HCT116 (cell line): Measurements from ENCODE around the gene ZKSCAN4. TPM values are rescaled to one million over a fixed set of nuclear protein-coding genes. Genes with fewer than 3 reads are reported as not detected.

Source experiments
- ATAC-seq: fragments of 200-7000 bp; cut with Tn5 transposase; 2 replicates; pipeline ENCODE4 v1.9.1; 2020; ENCODE audit warnings: mild to moderate bottlenecking, moderate library complexity
- BruUV-seq: library from RNA; stranded (reverse); fragments of 400-500 nt; replicated peaks from 2 replicates; lab custom pipeline; 2021; lab: Mats Ljungman, UMichigan
- CTCF ChIA-PET: fragments of 300-600 bp; sonication (Branson Sonifier 250); formaldehyde crosslinking; loops from one replicate; lab custom pipeline; 2021; ENCODE audit warnings: antibody characterized with exemption; lab: Charles Lee
- POLR2A ChIA-PET: fragments of 300-600, 350-600 bp; sonication (Branson Sonifier 250); formaldehyde crosslinking; loops from one replicate; lab custom pipeline; 2021; ENCODE audit warnings: antibody characterized with exemption; lab: Charles Lee
- RAD21 ChIA-PET, 2 experiments: fragments of 300-600 bp; sonication (Branson Sonifier 250); formaldehyde crosslinking; loops; one replicate each; lab custom pipeline; 2023; ENCODE audit warnings: low total read pairs in 2 of 2; ENCODE audit not compliant: uncharacterized antibody in 2 of 2, unreplicated experiment in 2 of 2, low non-redundant PET in 1 of 2; lab: Charles Lee
- DNase-seq: peaks from one replicate; pipeline ENCODE4 v3.0.0-alpha.2; 2010; ENCODE audit warnings: low read depth, low spot score
- H2AFZ ChIP-seq: fragments of 200-600 bp; shearing (Covaris generic), sonication (generic); 2 replicates; pipeline ENCODE4 v1.6.1; 2017; ENCODE audit warnings: low read depth, mixed run types, mixed read lengths, antibody characterized with exemption, low read length; ENCODE audit not compliant: poor library complexity, severe bottlenecking
- H3K27ac ChIP-seq: 2 replicates; pipeline ENCODE4 v1.5.1; 2012; ENCODE audit warnings: low read depth, low read length
- H3K27me3 ChIP-seq: fragments of 200-600 bp; sonication (generic); 2 replicates; pipeline ENCODE4 v1.6.1; 2016; ENCODE audit warnings: mixed run types, low read length, mixed read lengths; ENCODE audit not compliant: insufficient read depth
- H3K36me3 ChIP-seq, 2 experiments: fragments of 200-500 bp in 1 of 2; fragments of 200-600 bp in 1 of 2; sonication (Bioruptor generic) in 1 of 2; sonication (generic) in 1 of 2; 2 replicates each; pipeline versions ENCODE4 v1.5.1 to v1.6.1; 2014 to 2016; ENCODE audit warnings: low read length in 2 of 2, inconsistent platforms in 1 of 2, mixed read lengths in 1 of 2, mixed run types in 1 of 2; ENCODE audit not compliant: insufficient read depth in 2 of 2, control insufficient read depth in 1 of 2
- H3K4me1 ChIP-seq, 2 experiments: fragments of 200-600 bp in 1 of 2; sonication (generic) in 1 of 2; 2 replicates each; pipeline versions ENCODE4 v1.5.1 to v1.6.1; 2012 to 2017; ENCODE audit warnings: low read length in 2 of 2, inconsistent platforms in 1 of 2, mild to moderate bottlenecking in 1 of 2, mixed read lengths in 1 of 2, mixed run types in 1 of 2, moderate library complexity in 1 of 2; ENCODE audit not compliant: insufficient read depth in 2 of 2, control insufficient read depth in 1 of 2
- H3K4me2 ChIP-seq: fragments of 200-600 bp; sonication (generic); 2 replicates; pipeline ENCODE4 v1.6.1; 2017; ENCODE audit warnings: mixed run types, low read length, mixed read lengths
- H3K4me3 ChIP-seq, 2 experiments: fragments of 200-600 bp in 1 of 2; sonication (generic) in 1 of 2; replicated peaks in 1 of 2; 2 replicates each; pipeline ENCODE4 v1.5.1; 2011 to 2016; ENCODE audit warnings: low read length in 2 of 2, control low read depth in 1 of 2, low read depth in 1 of 2, mild to moderate bottlenecking in 1 of 2, mixed read lengths in 1 of 2, mixed run types in 1 of 2
- H3K79me2 ChIP-seq: fragments of 200-600 bp; sonication (generic); 2 replicates; pipeline ENCODE4 v1.6.1; 2017; ENCODE audit warnings: mild to moderate bottlenecking, mixed run types, low read length, moderate library complexity, mixed read lengths; ENCODE audit not compliant: insufficient read depth
- H3K9ac ChIP-seq: fragments of 200-600 bp; sonication (generic); 2 replicates; pipeline ENCODE4 v1.6.1; 2016; ENCODE audit warnings: low read length, mixed read lengths
- H3K9me2 ChIP-seq: fragments of 200-600 bp; sonication (generic), shearing (Covaris generic); 2 replicates; pipeline ENCODE4 v1.6.1; 2017; ENCODE audit warnings: mixed run types, mild to moderate bottlenecking, moderate library complexity; ENCODE audit not compliant: insufficient read depth
- H3K9me3 ChIP-seq, 2 experiments: fragments of 200-500 bp in 1 of 2; fragments of 200-600 bp in 1 of 2; sonication (Bioruptor generic) in 1 of 2; sonication (generic) in 1 of 2; 2 replicates each; pipeline ENCODE4 v1.6.1; 2014 to 2017; ENCODE audit warnings: low read length in 2 of 2, mixed read lengths in 2 of 2, inconsistent platforms in 1 of 2, low read depth in 1 of 2, mild to moderate bottlenecking in 1 of 2, mixed run types in 1 of 2, moderate library complexity in 1 of 2; ENCODE audit not compliant: control insufficient read depth in 1 of 2, insufficient read depth in 1 of 2
- H4K20me1 ChIP-seq: fragments of 200-600 bp; sonication (generic), shearing (Covaris generic); 2 replicates; pipeline ENCODE4 v1.6.1; 2017; ENCODE audit warnings: mixed run types, mild to moderate bottlenecking, moderate library complexity; ENCODE audit not compliant: insufficient read depth
- CEBPB ChIP-seq: IDR thresholded peaks from 2 replicates; pipeline ENCODE4 v1.6.1; 2012; ENCODE audit warnings: low read depth
- EGR1 ChIP-seq: IDR thresholded peaks from 2 replicates; pipeline ENCODE4 v1.6.1; 2012; ENCODE audit warnings: low read depth
- EZH2 ChIP-seq: fragments of 200-600 bp; sonication (generic); IDR thresholded peaks from 2 replicates; pipeline ENCODE4 v1.6.1; 2017; ENCODE audit warnings: antibody characterized with exemption, mixed run types
- EZH2phosphoT487 ChIP-seq: fragments of 200-600 bp; IDR thresholded peaks from 2 replicates; pipeline ENCODE4 v1.6.1; 2018; ENCODE audit warnings: antibody characterized with exemption, borderline replicate concordance
- JUND ChIP-seq: IDR thresholded peaks from 2 replicates; pipeline ENCODE4 v1.6.1; 2012
- POLR2AphosphoS5 ChIP-seq: IDR thresholded peaks from 2 replicates; pipeline ENCODE4 v1.6.1; 2011; ENCODE audit warnings: mild to moderate bottlenecking, low read depth, low read length, moderate library complexity
- RAD21 ChIP-seq: IDR thresholded peaks from 2 replicates; pipeline ENCODE4 v1.6.1; 2012; ENCODE audit warnings: low read depth, mild to moderate bottlenecking
- SP1 ChIP-seq: IDR thresholded peaks from 2 replicates; pipeline ENCODE4 v1.6.1; 2012; ENCODE audit warnings: low read depth
- TCF7L2 ChIP-seq: IDR thresholded peaks from 2 replicates; pipeline ENCODE4 v1.7.0; 2011; ENCODE audit warnings: borderline replicate concordance, inconsistent platforms; ENCODE audit not compliant: insufficient read depth, insufficient read length; ENCODE audit errors: extremely low read depth
- YY1 ChIP-seq: IDR thresholded peaks from 2 replicates; pipeline ENCODE4 v1.6.1; 2011; ENCODE audit warnings: low read length, low read depth, moderate library complexity, mild to moderate bottlenecking; ENCODE audit not compliant: insufficient replicate concordance; ENCODE audit errors: extremely low read depth
- ZNF274 ChIP-seq: fragments of 200-500 bp; sonication (Bioruptor generic); IDR thresholded peaks from 2 replicates; pipeline ENCODE4 v1.6.1; 2014; ENCODE audit warnings: mild to moderate bottlenecking, low read depth, low read length, inconsistent platforms
- intact Hi-C: fragments of 100-400 bp; cut with micrococcal nuclease; formaldehyde crosslinking; loops from 2 replicates; pipeline ENCODE4 v1.10.0; 2022
- total RNA-seq: library from RNA; stranded (reverse); gene quantifications from one replicate; pipeline ENCODE4 v1.2.1, GENCODE V29; 2021; ENCODE audit not compliant: unreplicated experiment
- TF ChIP-seq, protein P1 (sequence below): IDR thresholded peaks from 2 replicates; pipeline ENCODE4 v1.6.1; 2012; ENCODE audit warnings: low read depth
- TF ChIP-seq, protein P2 (sequence below): IDR thresholded peaks from 2 replicates; pipeline ENCODE4 v1.6.1; 2012
- TF ChIP-seq, protein P3 (sequence below): IDR thresholded peaks from 2 replicates; pipeline ENCODE4 v1.6.1; 2011; ENCODE audit warnings: mild to moderate bottlenecking, low read length, moderate library complexity; ENCODE audit not compliant: insufficient replicate concordance; ENCODE audit errors: extremely low read depth

ZKSCAN4 gene
- total RNA-seq, 1 experiment from 2014 or later = 4.8 TPM

DNA sequence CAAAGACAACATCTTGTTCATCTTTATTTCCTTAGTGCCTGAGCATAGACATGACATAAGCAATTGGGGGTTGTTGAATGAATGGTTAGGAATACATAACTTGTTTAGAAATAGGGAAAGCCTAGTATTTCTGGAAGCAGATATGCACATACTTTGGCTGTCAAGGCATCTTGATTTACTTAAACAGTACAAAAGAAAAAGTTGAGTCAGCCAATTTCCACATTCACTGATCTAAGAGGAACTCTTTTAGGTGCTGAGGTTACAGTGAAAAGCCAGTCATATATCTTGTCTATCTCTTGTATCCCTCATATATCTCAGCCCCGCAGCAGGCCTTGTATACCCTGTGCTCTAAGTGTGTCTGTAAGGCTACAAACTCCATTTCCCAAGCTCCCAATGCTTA is 11.6 kb downstream of the ZKSCAN4 start:
- DNase-seq = no peak
- no peaks in the 10 kb centered on the region for H4K20me1 ChIP-seq
- no peaks in the 10 kb centered on the region for H3K9me2 ChIP-seq
- ChIA-PET POLR2A (no interaction called here), CTCF (no interaction called here)
- BruUV-seq = no TSS peak
- H3K4me2 ChIP-seq = no peak overlapping the region
- intact Hi-C loops = no loop called here
- H3K79me2 ChIP-seq = no peaks in the 10 kb centered on the region
- no peak for TF ChIP-seq JUND
- TF ChIP-seq, protein P1, sequence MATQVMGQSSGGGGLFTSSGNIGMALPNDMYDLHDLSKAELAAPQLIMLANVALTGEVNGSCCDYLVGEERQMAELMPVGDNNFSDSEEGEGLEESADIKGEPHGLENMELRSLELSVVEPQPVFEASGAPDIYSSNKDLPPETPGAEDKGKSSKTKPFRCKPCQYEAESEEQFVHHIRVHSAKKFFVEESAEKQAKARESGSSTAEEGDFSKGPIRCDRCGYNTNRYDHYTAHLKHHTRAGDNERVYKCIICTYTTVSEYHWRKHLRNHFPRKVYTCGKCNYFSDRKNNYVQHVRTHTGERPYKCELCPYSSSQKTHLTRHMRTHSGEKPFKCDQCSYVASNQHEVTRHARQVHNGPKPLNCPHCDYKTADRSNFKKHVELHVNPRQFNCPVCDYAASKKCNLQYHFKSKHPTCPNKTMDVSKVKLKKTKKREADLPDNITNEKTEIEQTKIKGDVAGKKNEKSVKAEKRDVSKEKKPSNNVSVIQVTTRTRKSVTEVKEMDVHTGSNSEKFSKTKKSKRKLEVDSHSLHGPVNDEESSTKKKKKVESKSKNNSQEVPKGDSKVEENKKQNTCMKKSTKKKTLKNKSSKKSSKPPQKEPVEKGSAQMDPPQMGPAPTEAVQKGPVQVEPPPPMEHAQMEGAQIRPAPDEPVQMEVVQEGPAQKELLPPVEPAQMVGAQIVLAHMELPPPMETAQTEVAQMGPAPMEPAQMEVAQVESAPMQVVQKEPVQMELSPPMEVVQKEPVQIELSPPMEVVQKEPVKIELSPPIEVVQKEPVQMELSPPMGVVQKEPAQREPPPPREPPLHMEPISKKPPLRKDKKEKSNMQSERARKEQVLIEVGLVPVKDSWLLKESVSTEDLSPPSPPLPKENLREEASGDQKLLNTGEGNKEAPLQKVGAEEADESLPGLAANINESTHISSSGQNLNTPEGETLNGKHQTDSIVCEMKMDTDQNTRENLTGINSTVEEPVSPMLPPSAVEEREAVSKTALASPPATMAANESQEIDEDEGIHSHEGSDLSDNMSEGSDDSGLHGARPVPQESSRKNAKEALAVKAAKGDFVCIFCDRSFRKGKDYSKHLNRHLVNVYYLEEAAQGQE = no peak
- TF ChIP-seq, protein P2, sequence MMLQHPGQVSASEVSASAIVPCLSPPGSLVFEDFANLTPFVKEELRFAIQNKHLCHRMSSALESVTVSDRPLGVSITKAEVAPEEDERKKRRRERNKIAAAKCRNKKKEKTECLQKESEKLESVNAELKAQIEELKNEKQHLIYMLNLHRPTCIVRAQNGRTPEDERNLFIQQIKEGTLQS = no peak
- TF ChIP-seq, all 23 proteins: peak for 0
- Histone ChIP-seq H3K27me3 (no peaks in the 10 kb centered on the region), H3K9me3 (peaks cover 0 to 4% of the 10 kb centered on the region in 2 experiments; a peak in 1 of 4 replicates), H3K4me1 (no peaks in the 10 kb centered on the region), H3K36me3 (peaks cover 3 to 11% of the 10 kb centered on the region in 2 experiments; a peak in 2 of 4 replicates), H2AFZ (no peak overlapping the region), H3K27ac (no peak overlapping the region), H3K9ac (no peak overlapping the region), H3K4me3 (no peak overlapping the region)
- no peak for ATAC-seq
- RAD21 ChIA-PET = no interaction called here

DNA sequence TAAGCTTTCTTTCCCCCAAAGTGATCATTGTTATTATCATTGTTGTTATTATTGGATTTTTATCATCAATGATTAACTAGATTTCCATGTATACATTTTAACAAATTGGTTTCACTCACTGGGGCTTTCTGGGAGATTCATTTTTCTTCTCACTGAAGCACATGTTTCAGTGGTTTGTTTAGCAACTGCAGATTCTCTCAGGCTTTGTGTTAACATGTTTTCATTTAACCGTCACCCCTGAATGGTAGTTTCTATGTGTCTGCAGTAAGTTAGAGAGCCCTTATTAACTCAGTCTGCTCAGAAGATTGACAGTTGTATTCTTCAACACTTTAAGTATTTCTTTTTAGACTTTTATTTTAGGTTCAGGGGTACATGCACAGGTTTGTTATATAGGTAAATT is 12.4 kb downstream of the ZKSCAN4 start:
- H3K4me3 ChIP-seq = no peak overlapping the region
- ATAC-seq (no peak), DNase-seq (no peak)
- no peaks in the 10 kb centered on the region for H3K27me3 ChIP-seq
- H3K27ac ChIP-seq = no peak overlapping the region
- no peaks in the 10 kb centered on the region for H4K20me1 ChIP-seq
- CTCF ChIA-PET = no interaction called here
- intact Hi-C loops = no loop called here
- no peak overlapping the region for H3K4me2 ChIP-seq
- no peaks in the 10 kb centered on the region for H3K4me1 ChIP-seq
- H3K9me2 ChIP-seq = no peaks in the 10 kb centered on the region
- no TSS peak for BruUV-seq
- H3K9me3 ChIP-seq = peaks cover 0 to 4% of the 10 kb centered on the region in 2 experiments; a peak in 1 of 4 replicates
- H2AFZ ChIP-seq = no peak overlapping the region
- POLR2A ChIA-PET = no interaction called here
- H3K36me3 ChIP-seq = peaks cover 3 to 4% of the 10 kb centered on the region in 2 experiments; a peak in 1 of 4 replicates
- no peak overlapping the region for H3K9ac ChIP-seq
- RAD21 ChIA-PET = no interaction called here
- no peak for TF ChIP-seq TCF7L2
- TF ChIP-seq YY1 = no peak
- no peak for TF ChIP-seq POLR2AphosphoS5
- TF ChIP-seq RAD21 = no peak
- TF ChIP-seq, protein P3, sequence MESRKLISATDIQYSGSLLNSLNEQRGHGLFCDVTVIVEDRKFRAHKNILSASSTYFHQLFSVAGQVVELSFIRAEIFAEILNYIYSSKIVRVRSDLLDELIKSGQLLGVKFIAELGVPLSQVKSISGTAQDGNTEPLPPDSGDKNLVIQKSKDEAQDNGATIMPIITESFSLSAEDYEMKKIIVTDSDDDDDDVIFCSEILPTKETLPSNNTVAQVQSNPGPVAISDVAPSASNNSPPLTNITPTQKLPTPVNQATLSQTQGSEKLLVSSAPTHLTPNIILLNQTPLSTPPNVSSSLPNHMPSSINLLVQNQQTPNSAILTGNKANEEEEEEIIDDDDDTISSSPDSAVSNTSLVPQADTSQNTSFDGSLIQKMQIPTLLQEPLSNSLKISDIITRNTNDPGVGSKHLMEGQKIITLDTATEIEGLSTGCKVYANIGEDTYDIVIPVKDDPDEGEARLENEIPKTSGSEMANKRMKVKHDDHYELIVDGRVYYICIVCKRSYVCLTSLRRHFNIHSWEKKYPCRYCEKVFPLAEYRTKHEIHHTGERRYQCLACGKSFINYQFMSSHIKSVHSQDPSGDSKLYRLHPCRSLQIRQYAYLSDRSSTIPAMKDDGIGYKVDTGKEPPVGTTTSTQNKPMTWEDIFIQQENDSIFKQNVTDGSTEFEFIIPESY = no peak
- no peak for TF ChIP-seq ZNF274
- no peak for TF ChIP-seq EZH2
- no peak for TF ChIP-seq SP1
- TF ChIP-seq EZH2phosphoT487 = no peak
- TF ChIP-seq EGR1 = no peak
- TF ChIP-seq JUND = no peak
- no peak for TF ChIP-seq CEBPB
- H3K79me2 ChIP-seq = no peaks in the 10 kb centered on the region
